GM12891 (cell line): Measurements from ENCODE around the gene RNF14.

ENCODE experiments used
- DNase-seq: peaks from one replicate; pipeline ENCODE4 v3.0.0; 2011; ENCODE audit warnings: low spot score; ENCODE audit not compliant: insufficient read length
- FAIRE-seq: peaks from 2 replicates; lab custom pipeline; 2011; peaks lifted over from hg19 to GRCh38; lab: Jason Lieb, UNC
- PAX5 ChIP-seq: IDR thresholded peaks from 2 replicates; pipeline ENCODE4 v1.6.1; 2011; ENCODE audit warnings: low read length, moderate library complexity, mild to moderate bottlenecking; ENCODE audit not compliant: insufficient read depth, severe bottlenecking
- POLR2A ChIP-seq: IDR thresholded peaks from 2 replicates; pipeline ENCODE4 v1.6.1; 2011; ENCODE audit warnings: low read depth, low read length, control low read depth
- POLR2AphosphoS5 ChIP-seq: IDR thresholded peaks from 2 replicates; pipeline ENCODE4 v1.6.1; 2011; ENCODE audit warnings: low read depth, low read length, control low read depth
- POU2F2 ChIP-seq: IDR thresholded peaks from 2 replicates; pipeline ENCODE4 v1.6.1; 2011; ENCODE audit warnings: low read depth, mild to moderate bottlenecking, control low read depth, low read length, moderate library complexity
- SPI1 ChIP-seq: IDR thresholded peaks from 2 replicates; pipeline ENCODE4 v1.6.1; 2011; ENCODE audit warnings: low read depth, low read length, control low read depth
- TAF1 ChIP-seq: IDR thresholded peaks from 2 replicates; pipeline ENCODE4 v1.6.1; 2011; ENCODE audit warnings: low read depth, low read length, control low read depth

Gene RNF14

GRCh38 chr5:141947316-141947715 is 21.6 kb upstream of the RNF14 start:
- FAIRE-seq (no peak), DNase-seq (no peak)
- TF ChIP-seq SPI1 (no peak), POU2F2 (no peak), PAX5 (no peak), POLR2AphosphoS5 (no peak), POLR2A (no peak), TAF1 (no peak)

- FAIRE-seq (no peak), DNase-seq (no peak)
- no peak for TF ChIP-seq POU2F2
- no peak for TF ChIP-seq SPI1
- TF ChIP-seq POLR2A = no peak
Measured at GRCh38 chr5:141948812-141949211, 20.1 kb upstream of the RNF14 start.

- no peak for DNase-seq
- TF ChIP-seq POU2F2 (no peak), PAX5 (no peak), SPI1 (no peak), POLR2A (no peak), POLR2AphosphoS5 (no peak), TAF1 (no peak)
- FAIRE-seq = no peak
Measured at GRCh38 chr5:141949511-141949910, 19.4 kb upstream of the RNF14 start.

- no peak for TF ChIP-seq POU2F2
- no peak for TF ChIP-seq POLR2AphosphoS5
- TF ChIP-seq TAF1 = no peak
- no peak for TF ChIP-seq POLR2A
- TF ChIP-seq SPI1 = no peak
- no peak for TF ChIP-seq PAX5
- FAIRE-seq (no peak), DNase-seq (no peak)
Measured at GRCh38 chr5:141950207-141951005, 18.5 kb upstream of the RNF14 start.

GRCh38 chr5:141951332-141951781 is 17.5 kb upstream of the RNF14 start:
- no peak for TF ChIP-seq POLR2A
- TF ChIP-seq POLR2AphosphoS5 = no peak
- TF ChIP-seq PAX5 = no peak
- FAIRE-seq (peak; percentile 71), DNase-seq (peak; percentile 62)

- no peak for DNase-seq
- no peak for FAIRE-seq
- TF ChIP-seq SPI1 (no peak), POLR2A (no peak), POLR2AphosphoS5 (no peak), TAF1 (no peak), PAX5 (no peak)
Measured at GRCh38 chr5:141952020-141952419, 16.9 kb upstream of the RNF14 start.

GRCh38 chr5:141954194-141954593 is 14.7 kb upstream of the RNF14 start:
- DNase-seq = no peak
- TF ChIP-seq SPI1 (no peak), POU2F2 (no peak), POLR2AphosphoS5 (no peak), POLR2A (no peak), TAF1 (no peak), PAX5 (no peak)
- FAIRE-seq = no peak

GRCh38 chr5:141957367-141957996 is 11.4 kb upstream of the RNF14 start:
- TF ChIP-seq POLR2A (no peak), POU2F2 (no peak)
- DNase-seq = no peak
- FAIRE-seq = no peak

GRCh38 chr5:141958113-141958512 is 10.8 kb upstream of the RNF14 start, which contains the start of gene PCDH12:
TSS of gene PCDH12 (minus strand) at chr5:141958202. CDS start at chr5:141957851, 351 bp downstream.
- TF ChIP-seq SPI1 (no peak), PAX5 (no peak), TAF1 (no peak), POLR2AphosphoS5 (no peak), POLR2A (no peak), POU2F2 (no peak)
- FAIRE-seq = no peak
- DNase-seq = no peak
